Measurements from ENCODE around the gene SEMA4F.

SEMA4F gene

DNA sequence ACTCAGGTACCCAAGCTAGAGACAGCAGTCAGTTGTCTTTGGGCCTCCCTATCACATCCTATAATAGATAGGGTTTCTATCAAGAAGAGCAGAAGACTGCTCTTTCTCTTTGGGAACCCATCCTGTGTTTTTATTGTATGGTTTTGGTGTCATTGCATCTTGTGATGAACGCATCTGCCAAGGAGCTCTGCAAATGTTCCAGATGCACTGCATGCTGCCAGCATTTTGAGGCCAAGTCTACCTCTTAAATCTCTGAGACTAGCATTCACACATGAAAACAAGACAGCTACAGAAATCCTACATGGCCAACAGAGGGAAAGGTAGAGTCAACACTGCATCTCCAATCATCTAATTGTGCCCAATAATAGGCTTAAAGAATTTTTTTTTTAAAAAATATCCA is 14.0 kb downstream of the SEMA4F start:
- no peak for DNase-seq (ENCODE audit: low read depth in 1 of 2, low spot score in 1 of 2)

DNA sequence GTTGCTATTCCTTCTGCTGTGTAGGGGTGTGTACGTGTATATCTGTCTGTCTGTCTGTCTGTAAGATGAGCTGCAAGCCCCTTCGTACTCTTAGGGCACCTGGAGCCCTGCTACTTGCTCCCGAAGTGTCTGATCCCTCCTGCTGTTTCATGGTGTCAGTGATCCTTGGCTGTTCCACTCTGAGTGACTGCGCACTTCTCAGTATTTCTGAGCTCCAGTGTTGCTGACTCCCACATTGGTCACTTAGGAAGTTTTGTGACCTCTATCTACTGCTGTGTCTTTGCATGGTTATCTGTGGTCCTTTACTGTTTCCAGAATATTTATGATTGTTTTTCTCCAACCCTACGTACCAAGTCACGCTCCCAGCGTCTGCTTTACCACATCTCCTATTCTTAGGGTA is 16.2 kb downstream of the SEMA4F start:
- no peak for DNase-seq (ENCODE audit: low read depth in 1 of 2, low spot score in 1 of 2)

DNA sequence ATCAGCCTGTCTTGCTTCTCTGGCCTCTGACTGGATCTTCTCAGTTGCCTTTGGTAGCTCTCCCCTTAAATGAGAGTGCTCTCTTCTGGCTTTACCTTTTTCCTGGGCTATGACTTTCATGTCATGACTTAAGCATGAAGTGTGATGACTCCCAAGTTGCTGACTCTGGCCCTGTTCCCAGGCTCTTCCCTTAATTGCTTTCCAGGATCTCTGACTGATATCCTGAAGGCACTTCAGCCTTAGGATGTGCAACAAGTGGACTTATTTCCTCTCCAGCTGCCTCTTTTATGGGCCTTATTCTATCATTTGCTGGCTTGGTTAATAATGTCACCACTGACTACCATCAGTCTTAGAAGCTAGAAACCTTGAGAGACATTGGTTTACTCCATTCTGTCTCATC is 17.4 kb downstream of the SEMA4F start:
- no peak for DNase-seq (ENCODE audit: low read depth in 1 of 2, low spot score in 1 of 2)

DNA sequence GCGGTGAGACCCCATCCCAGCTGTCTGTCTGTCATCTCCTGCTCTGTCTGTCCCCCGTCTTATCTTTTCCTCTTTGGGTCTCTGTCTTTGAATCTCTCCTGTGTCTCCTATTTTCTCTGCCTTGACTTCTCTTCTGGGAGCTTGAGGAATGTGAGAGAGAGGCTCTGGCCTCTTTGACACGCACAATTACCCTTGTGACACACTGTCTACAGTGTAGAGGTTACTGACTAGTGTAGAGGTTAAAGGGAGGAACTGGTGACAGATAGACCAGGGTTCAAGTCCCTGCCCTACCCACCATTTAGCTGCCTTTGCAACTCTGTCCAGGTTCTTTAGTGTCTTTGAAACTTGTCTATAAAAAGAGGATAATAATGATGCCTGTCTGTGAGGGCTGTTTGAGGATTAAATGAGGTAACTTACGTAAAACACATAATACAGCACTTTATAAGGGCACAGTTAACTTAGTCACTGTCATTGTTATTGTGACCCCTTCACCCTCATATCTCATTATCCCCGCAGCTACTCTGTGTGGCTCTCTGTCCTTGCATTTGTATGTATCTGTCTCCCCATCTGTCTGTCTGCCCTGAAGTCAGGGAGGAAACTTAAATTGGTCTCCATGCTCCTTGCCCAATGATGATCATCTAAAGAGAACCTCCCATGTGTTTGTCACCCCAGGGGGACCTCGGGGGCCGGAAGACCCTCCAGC is 19.9 kb downstream of the SEMA4F start:
- DNase-seq (ENCODE audit: low read depth in 1 of 2, low spot score in 1 of 2) = no peak

DNA sequence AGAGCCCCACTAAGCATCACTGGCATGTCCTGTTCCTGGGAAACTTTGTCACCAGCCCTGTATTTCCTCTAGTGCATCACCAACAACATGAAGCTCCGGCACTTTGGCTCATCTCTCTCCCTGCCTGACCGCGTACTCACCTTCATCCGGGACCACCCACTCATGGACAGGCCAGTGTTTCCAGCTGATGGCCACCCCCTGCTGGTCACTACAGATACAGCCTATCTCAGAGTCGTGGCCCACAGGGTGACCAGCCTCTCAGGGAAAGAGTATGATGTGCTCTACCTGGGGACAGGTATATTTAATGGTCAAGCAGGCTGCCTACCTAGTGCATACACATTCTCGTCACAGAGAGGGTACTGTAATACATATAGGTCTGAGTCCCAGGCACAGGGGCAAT is 21.0 kb downstream of the SEMA4F start:
- DNase-seq (ENCODE audit: low read depth in 1 of 2, low spot score in 1 of 2) = no peak

DNA sequence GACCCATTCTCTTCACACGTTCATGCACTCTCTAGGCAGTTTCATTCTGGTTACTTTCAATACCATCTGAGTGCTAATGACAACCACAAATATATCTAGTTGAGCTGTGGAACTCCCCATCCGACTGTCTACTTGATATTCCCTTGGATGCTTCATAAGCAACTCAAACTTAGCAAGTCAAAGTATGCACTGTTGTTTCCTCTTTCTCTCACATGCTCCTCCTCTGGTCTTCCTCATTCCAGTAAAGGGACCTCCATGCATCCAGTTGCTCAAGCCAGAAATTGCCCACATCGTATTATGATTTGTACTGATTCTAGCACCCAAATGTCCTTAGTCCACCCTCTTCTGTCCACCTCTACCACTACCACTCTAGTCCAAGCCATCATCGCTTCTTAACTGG is 22.3 kb downstream of the SEMA4F start:
- no peak for DNase-seq (ENCODE audit: low read depth in 1 of 2, low spot score in 1 of 2)

DNA sequence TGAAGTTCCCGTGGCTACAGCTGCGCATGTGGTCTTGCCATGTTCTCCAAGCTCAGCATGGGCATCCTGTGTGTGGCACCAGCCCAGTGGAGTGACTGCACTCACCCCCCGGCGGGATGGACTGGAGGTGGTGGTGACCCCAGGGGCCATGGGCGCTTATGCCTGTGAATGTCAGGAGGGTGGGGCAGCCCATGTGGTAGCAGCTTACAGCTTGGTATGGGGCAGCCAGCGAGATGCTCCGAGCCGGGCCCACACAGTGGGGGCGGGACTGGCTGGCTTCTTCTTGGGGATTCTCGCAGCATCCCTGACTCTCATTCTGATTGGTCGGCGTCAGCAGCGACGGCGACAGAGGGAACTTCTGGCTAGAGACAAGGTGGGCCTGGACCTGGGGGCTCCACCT is 25.6 kb downstream of the SEMA4F start:
- DNase-seq (ENCODE audit: low read depth in 1 of 2, low spot score in 1 of 2) = no peak

DNA sequence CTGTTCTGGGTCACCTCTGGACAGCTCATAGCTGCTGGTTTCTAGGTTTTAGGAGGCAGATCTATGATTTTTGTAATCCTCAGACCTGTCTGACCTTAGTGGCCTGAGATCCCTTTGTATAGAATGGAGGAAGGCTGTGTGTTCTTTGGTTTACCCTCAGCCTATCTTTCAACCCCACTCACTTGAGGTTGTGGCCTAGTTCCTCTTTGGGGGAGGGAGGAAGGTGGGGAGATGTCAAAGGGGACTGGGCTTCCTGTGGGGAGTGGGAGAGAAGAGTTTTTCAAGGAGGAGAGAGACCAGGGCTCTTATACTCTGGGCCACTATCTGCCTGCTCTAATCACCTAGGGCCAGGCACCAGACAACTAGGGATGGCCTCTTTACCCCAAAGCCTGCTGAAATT is 28.5 kb downstream of the SEMA4F start:
- DNase-seq (ENCODE audit: low read depth in 1 of 2, low spot score in 1 of 2) = no peak

DNA sequence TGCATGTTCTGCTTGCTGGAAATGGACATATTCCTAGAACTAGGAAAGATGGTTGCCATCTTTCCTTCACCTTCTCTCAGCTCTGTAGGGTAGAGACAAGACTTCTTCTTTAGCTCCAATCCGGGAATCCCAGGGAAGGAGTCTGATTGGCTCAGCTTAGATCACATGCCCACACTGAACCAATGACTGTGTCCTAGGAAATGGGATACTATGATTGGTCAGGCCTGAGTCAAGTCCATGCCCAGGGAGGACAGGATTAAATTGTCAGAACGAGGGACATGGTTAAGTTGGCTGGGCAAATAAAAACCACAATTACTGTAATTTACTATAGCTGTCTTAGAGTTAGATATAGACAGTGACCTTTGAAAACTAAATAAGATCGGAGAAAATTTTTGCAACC is 31.4 kb downstream of the SEMA4F start:
- no peak for DNase-seq (ENCODE audit: low read depth in 1 of 2, low spot score in 1 of 2)

DNA sequence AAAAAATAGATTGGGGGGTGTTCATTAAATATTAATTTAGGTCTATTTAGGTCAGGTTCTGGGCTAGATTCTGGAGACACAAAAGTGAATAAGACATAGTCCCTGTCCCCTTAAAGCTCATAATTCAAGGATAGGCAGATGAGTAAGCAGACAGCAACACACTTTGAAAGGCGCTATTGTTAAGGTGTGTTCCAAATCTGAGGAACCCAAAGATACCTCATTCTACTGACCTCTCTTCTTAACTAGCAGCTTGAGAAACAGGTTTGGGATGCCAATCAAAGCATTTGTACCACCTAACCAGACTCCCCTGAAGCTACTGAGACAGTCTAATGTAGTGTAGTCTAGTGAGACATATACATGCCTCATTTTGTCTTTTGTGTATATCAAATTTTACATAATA is 34.8 kb downstream of the SEMA4F start:
- DNase-seq (ENCODE audit: low read depth in 1 of 2, low spot score in 1 of 2) = no peak

DNA sequence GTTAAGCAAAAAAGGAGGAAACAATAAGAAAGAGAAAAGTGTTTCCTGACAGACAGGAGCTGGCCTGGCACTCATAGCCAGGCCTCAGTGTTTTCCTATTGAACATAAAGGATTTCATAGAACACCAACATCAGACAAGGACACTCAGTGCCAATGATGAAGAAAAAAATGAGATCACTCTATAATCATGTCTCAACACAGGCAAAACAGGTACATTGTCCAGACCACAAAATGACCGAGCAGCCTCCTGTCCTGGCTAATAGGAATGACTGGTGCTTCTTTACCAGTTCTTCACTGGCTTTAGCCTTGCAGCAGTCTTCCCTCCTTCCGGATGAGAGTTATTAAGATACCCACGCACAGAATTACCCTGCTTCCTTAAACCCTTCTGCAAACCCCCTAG is 35.6 kb downstream of the SEMA4F start:
- no peak for DNase-seq (ENCODE audit: low read depth in 1 of 2, low spot score in 1 of 2)

DNA sequence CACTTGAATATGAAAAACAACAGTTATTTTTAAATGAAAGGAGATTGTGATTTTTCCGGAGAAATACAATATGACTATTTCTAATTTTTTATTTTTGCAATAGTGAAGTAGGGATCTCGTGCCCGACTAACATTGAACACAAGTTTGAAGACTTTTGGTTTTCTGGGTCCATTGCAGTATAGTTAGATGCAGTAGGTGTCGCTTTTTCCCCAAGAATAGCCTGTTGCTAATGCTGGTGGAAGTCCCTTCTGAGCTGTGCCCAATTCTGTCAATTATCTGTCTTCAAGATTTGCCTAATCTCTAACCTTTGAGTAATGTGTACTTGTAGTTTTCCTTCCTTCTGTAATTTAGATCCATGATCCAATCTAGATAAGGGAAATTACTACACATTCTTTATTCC is 36.5 kb downstream of the SEMA4F start:
- DNase-seq (ENCODE audit: low read depth in 1 of 2, low spot score in 1 of 2) = no peak

DNA sequence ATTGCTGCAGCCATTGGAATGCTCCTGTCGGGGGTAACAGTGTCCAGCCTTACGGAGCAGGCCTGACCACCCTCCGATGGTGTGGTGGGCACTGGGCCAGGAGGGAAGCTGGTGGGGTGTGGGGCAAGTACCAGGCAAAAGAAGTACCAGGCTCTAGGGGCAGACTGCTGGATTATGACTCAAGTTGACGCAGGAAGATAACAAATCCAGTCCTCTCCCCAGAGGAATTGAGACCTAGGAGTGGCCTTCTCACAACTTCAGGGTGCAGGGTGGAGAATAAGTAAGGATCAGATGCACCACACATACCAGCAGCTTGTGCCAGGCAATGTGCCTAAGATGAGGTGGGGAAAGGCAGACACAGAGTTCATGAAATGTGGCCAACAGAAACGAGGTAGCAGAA is 37.9 kb downstream of the SEMA4F start:
- DNase-seq (ENCODE audit: low read depth in 1 of 2, low spot score in 1 of 2) = no peak

DNA sequence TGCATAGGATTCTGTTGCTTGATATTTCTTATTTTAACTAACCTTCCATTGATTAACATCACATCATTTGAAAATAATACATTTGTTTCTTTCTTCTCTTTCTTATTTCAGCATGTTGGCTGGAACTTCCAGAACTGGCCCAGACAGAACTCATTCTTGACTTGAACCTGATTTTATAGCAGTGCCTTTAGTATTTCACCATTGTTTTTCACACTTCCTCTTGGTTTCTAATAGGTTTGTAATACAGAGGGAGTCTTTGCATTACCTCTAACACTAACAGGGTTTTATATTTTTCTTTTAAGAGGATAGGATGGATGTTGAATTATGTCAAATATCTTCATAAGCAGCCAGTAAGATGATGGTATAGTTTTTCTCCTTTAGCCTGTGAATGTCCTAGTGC is 39.2 kb downstream of the SEMA4F start:
- no peak for DNase-seq (ENCODE audit: low read depth in 1 of 2, low spot score in 1 of 2)

DNA sequence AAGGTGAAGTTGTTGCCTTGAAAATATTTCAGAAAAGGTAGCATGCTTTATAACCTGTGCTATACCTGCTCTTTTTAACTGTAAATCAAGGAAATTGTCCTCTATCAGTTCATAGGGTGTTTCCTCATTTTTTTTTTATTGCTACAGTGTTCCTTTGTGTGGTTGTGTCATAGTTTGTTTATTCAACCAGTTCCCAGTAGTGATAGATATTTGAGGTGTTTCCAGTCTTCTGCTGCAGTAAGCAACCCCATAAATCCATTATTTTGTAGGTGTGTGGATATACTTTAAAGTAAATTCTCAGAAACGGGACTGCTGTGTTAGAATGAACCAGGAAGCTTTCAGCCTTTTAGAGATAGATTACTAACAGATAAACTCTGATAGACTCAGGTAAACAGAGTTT is 39.6 kb downstream of the SEMA4F start:
- no peak for DNase-seq (ENCODE audit: low read depth in 1 of 2, low spot score in 1 of 2)

DNA sequence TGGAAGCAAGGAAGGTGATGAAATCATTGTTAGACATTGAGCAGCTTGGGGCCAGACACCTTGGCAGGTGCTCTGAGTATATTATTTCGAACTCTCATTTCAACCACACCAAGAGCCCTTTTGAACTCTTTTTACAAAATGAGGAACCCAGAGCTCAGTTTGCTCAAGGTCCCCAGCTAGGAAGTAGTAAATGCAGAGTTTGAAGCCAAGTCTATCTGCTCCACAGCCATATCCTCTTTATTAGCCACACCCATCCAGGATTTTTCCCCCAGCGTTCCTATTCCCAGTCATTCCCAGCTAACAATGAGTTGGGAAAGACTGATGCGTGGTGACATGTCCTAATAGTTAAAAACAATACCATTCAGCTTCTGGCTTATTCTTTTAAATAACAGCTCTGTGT is 40.2 kb downstream of the SEMA4F start:
- no peak for DNase-seq (ENCODE audit: low read depth in 1 of 2, low spot score in 1 of 2)

DNA sequence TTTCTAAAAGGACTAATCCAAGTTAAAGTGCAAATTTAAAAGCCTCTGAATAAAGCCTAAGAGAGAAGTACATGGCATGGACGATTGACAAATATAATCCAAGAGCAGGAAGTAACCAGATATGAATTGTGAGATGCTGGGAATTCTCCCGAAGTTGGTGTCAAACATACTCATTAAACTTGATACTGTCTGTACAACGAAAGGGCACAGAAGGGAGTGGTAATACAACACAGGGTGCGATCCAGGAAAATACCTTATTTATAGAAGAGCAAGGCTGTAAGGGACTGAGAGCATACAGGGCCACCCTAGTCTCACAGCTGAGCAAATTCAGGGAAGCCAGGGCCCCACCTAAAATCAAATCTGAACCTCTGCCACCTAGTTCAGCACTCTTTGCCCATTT is 41.6 kb downstream of the SEMA4F start:
- DNase-seq (ENCODE audit: low read depth in 1 of 2, low spot score in 1 of 2) = no peak

DNA sequence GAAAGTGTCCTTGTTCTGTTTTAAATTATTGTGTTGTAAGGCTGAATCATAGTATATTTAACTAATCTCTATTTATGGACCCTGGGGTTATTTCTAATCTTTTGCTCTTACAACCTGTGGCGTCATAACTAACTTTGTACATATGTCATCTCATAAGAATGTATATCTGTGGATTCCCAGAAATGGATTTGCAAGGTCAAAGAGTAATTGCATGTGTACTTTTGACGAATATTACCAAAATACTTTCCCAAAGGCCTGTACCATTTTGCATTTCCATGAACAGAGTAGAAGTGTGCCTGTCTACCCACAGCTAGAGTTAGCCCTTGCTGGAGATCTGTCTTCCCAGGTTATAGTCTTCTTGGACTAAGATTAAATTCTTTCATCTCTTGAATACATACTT is 42.8 kb downstream of the SEMA4F start:
- no peak for DNase-seq (ENCODE audit: low read depth in 1 of 2, low spot score in 1 of 2)

DNA sequence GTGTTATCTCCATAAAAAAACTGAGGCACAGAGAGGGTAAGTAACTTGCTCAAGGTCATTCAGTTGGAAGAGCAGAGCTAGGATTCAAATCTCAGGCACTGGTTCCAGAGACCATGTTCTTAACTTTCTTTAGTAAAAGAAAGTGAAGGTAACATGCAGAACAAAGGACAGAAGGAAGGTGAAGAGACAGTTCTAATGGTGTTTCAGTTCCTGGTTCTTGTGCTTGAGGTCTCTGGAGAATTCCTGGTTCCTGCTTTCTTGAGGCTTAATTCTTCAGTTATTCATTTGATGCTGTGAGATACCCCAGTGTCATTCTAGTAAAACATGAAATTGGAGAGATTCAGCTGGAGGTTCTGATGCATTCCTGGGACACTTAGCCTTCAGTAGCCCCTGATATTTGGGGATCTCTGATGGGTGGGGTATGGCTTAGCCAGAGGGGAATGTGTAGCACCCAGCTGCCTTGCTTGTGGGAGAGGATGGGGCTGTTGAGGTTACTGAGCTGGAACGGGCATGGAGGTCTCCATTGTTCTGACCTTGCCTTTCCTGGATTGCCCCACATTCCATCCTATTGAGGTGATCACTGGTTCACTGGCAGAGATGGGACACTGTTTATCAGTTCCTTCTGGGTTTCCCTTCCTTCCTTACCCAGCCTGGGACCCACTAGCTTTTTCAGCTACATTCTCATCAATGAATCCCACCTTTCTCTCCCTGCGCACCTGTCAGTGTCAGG is 46.8 kb downstream of the SEMA4F start:
- no peak for DNase-seq (ENCODE audit: low read depth in 1 of 2, low spot score in 1 of 2)

DNA sequence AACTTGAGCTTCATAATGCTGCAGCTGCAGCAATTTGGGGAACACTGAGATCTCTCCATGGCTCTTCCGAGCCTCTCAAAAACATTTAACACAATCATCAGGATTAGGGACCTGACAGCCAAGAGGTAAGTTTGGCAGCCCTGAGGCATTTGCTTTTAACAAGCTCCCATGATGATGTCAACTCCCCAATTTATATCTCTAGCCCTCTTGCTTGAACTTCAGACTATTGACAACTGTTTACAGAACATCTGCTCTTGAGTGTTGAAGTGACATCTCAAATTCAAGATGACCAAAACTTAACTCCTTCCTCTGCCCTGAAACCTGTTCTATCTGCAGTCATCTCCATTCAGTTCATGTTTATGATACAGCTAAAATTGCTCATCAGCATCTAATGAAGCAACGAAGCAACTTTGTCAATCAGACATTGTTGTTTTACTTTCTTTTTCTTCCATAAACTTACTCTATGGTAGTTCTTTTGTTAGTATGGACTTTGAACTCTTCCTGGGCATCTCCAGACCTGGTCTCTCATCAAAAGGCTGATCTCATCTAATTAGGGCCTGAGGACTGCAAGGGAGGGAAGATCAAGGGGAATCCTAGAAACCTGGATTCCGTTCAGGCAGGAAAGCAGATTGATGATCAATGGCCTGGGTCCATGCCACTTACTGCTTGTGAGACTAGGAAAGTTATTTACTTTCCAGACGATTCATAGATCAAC is 48.1 kb downstream of the SEMA4F start:
- DNase-seq (ENCODE audit: low read depth in 1 of 2, low spot score in 1 of 2) = no peak

DNA sequence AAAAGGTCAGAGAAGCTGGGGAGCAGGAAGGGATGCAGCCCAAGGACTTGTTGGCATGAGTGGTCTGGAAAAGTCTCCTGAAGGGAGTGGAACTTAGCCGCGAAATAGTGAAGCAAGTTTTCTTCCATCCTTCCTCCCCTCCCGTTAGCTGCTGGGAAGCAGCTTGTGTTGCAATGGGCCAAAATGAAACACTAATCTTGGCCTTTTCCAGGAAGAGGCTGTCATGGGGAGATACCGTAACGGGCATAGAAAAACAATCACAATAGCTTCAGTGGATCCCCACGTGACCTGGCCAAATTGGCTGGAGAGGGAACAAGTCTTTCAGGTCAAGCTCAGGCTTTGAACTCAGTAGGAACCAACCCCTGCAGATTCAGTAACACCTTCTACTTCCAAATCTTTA is 49.3 kb downstream of the SEMA4F start:
- DNase-seq (ENCODE audit: low read depth in 1 of 2, low spot score in 1 of 2) = no peak

DNA sequence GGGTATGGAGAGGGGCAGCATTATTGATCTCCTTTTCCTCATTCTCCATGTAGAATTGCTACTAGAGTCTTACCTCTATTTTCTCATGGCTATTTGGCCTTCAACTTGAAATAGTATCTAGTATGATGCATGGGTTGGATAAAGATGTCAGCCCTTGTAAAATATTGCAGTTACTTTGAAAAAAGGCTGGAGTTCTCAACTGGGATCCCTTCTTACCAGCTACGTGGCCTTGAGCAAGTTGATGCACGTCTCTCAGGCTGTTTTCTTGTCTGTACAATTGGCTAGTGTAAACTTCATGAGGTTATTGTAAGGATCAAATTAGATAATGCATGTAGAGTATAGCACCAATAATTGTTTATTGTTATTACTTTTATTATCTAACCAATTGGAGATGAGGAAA is 50.2 kb downstream of the SEMA4F start:
- no peak for DNase-seq (ENCODE audit: low read depth in 1 of 2, low spot score in 1 of 2)

All from stimulated activated CD4-positive, alpha-beta T cell treated with anti-CD3 and anti-CD28 coated beads, Interleukin-15, amount 100 ng/mL, for 1 hour (primary cell).